ENCODE measurements around the gene VGLL4. TPM values are rescaled to one million over a fixed set of nuclear protein-coding genes. Genes with fewer than 3 reads are reported as not detected.

The VGLL4 gene
- total RNA-seq, 4 donors from 2014 or later: 66.8 to 86.5 (median 75.9) TPM

- Histone ChIP-seq H3K9me3 (no peaks in the 10 kb centered on the region), H3K27ac (peak overlapping the region; percentile 20), H3K27me3 (no peaks in the 10 kb centered on the region), H3K4me1 (peaks cover 88% of the 10 kb centered on the region), H3K36me3 (peaks cover 48% of the 10 kb centered on the region), H3K4me3 (no peak overlapping the region)
- 88% methylated on average over 29 of the region's 37 CpGs for WGBS
- TF ChIP-seq POLR2A (IDR thresholded peaks at IDR 0.05): no peak
- peak in 1 of 2 donors; percentile 66 for DNase-seq (ENCODE audit: low spot score in 2 of 2)
Measured at GRCh38 chr3:11558918-11559815, 84.5 kb downstream of the VGLL4 start.

- Histone ChIP-seq H3K27me3 (no peaks in the 10 kb centered on the region), H3K36me3 (peaks cover 46% of the 10 kb centered on the region), H3K27ac (peak overlapping the region; percentile 4), H3K9me3 (no peaks in the 10 kb centered on the region), H3K4me1 (peaks cover 91% of the 10 kb centered on the region), H3K4me3 (no peak overlapping the region)
- no peak for TF ChIP-seq POLR2AphosphoS5 (IDR thresholded peaks at IDR 0.05)
- TF ChIP-seq CTCF (IDR thresholded peaks at IDR 0.05): no peak
- TF ChIP-seq POLR2A (IDR thresholded peaks at IDR 0.05): no peak
- no peak for TF ChIP-seq EP300 (IDR thresholded peaks at IDR 0.05)
- 78% methylated on average over 15 of the region's 17 CpGs for WGBS
- peak in 1 of 2 donors; percentile 67 for DNase-seq (ENCODE audit: low spot score in 2 of 2)
Measured at GRCh38 chr3:11558411-11558903, 85.3 kb downstream of the VGLL4 start.

DNA sequence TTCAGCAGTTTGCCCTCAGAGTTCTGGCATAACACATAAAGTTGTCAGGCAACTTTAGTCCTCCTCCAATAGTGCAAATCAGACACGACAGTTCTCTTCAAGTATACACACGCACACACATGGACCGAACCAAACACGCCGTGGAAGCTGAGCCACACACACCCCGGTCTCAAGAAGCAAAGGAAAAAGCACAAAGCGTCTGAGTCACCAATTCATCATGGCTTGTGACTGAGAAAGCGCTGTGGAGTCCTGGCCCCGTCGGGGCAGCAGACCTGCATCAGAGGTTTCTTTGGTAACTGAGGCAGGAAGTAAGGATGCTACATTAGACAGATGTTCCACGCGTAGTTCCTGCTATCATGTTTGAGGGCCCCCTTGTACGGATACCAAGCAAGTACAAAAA is 85.7 kb downstream of the VGLL4 start:
- peak overlapping the region; percentile 57 for H3K27ac ChIP-seq
- TF ChIP-seq CTCF (IDR thresholded peaks at IDR 0.05) (no peak), POLR2AphosphoS5 (IDR thresholded peaks at IDR 0.05) (no peak), POLR2A (IDR thresholded peaks at IDR 0.05) (no peak), EP300 (IDR thresholded peaks at IDR 0.05) (no peak)
- no peak overlapping the region for H3K4me3 ChIP-seq
- H3K36me3 ChIP-seq: peaks cover 42% of the 10 kb centered on the region
- H3K9me3 ChIP-seq: no peaks in the 10 kb centered on the region
- 37% methylated on average over 13 of the region's 13 CpGs for WGBS
- no peaks in the 10 kb centered on the region for H3K27me3 ChIP-seq
- H3K4me1 ChIP-seq: peaks cover 93% of the 10 kb centered on the region
- peak in 1 of 2 donors; percentile 59 for DNase-seq (ENCODE audit: low spot score in 2 of 2)

DNA sequence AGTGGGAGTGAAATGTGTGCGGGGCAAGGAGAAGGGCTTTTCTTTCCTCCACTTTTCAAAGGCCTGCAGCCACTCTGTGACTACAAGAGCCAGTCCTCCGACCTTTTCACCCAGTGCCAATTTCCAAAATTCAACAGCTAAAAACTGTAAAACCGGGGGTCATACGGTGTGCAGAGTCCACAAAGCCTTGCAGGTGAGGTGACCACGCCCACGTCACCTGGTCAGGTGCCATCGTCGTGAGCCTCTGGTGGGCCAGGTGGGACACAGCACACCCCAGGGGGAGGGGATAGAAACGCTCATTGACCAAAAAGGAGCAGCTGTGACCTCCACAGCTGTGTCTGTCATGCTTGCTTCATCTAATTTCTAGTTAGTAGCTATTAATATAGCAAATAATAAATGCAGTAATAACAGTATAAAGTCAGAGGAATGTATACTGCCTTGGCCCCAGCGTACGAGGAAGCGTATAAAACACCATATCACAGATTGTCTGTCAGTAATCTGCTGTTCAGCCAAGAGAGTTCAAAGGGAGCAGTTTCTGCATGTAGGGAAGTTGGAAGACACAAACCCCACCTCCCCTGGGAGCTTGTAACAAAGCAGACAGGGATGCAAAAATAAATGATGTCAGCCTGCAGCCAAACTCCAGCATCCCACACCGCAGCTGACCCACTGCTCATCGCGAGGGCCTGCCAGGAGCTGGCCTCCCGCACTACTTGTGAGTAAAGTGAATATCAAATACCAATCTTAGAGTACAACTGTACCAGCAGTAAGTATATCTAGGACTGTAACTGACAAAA is 86.7 kb downstream of the VGLL4 start:
- TF ChIP-seq POLR2A (IDR thresholded peaks at IDR 0.05) (no peak), EP300 (IDR thresholded peaks at IDR 0.05) (no peak), POLR2AphosphoS5 (IDR thresholded peaks at IDR 0.05) (no peak), CTCF (IDR thresholded peaks at IDR 0.05) (no peak)
- peak overlapping the region; percentile 57 for H3K27ac ChIP-seq
- DNase-seq (ENCODE audit: low spot score in 2 of 2): peak in 1 of 2 donors; percentile 70
- 46% methylated on average over 16 of the region's 16 CpGs for WGBS
- H3K4me3 ChIP-seq: no peak overlapping the region
- peaks cover 86% of the 10 kb centered on the region for H3K4me1 ChIP-seq
- no peaks in the 10 kb centered on the region for H3K27me3 ChIP-seq
- H3K9me3 ChIP-seq: no peaks in the 10 kb centered on the region
- peaks cover 33% of the 10 kb centered on the region for H3K36me3 ChIP-seq

DNA sequence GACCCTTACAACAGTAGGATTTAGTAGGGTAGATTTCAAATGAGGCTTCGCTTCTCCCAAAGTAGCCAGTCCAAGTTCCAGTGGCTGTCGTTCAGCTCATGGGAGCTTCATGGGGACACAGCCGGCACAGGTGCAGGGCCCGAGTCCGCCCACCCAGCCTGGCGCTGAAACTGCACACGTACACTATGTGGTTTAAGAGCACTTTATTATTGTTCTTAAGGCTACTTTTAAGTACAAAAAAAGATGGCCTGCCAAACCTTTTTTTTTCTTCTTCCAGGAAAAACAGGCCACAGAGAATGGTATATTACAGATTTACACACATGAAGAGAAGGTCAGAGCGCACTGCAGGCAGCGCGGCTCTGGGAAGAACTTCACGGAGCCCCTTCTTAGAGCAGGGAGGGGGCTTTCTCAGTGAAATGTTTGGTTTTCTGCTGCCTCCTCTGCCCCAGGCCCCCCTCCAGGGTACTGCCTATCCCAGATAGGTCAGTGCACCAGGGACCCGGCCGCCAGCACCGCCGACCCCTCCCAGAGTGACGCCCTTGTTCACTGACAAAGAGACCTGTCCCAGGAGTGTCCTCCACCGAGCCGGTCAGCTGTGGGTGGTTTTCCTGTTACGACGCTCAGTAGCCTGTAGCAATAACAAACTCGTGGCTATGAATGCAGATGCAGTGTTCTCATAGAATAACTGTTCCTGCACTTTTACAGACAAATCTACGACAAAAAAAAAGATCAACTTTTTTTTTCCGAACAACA is 87.7 kb downstream of the VGLL4 start:
- no peaks in the 10 kb centered on the region for H3K27me3 ChIP-seq
- peaks cover 33% of the 10 kb centered on the region for H3K36me3 ChIP-seq
- peaks cover 80% of the 10 kb centered on the region for H3K4me1 ChIP-seq
- TF ChIP-seq EP300 (IDR thresholded peaks at IDR 0.05) (no peak), POLR2A (IDR thresholded peaks at IDR 0.05) (no peak), POLR2AphosphoS5 (IDR thresholded peaks at IDR 0.05) (no peak), CTCF (IDR thresholded peaks at IDR 0.05) (no peak)
- no peak overlapping the region for H3K4me3 ChIP-seq
- H3K9me3 ChIP-seq: no peaks in the 10 kb centered on the region
- DNase-seq (ENCODE audit: low spot score in 2 of 2): peak in 1 of 2 donors; percentile 64
- H3K27ac ChIP-seq: peak overlapping the region; percentile 57
- 84% methylated on average over 23 of the region's 23 CpGs for WGBS
